Heart left ventricle (tissue), 16 donors: ENCODE results near the gene TECR. TPM values are rescaled to one million over a fixed set of nuclear protein-coding genes. Genes with fewer than 3 reads are reported as not detected.

Experiments used
- ATAC-seq, 4 donors: fragments of 200-7000 bp; cut with Tn5 transposase; one replicate each; pipeline ENCODE4 v1.9.1; 2020 to 2022; ENCODE audit warnings: moderate library complexity in 4 of 4, mild to moderate bottlenecking in 3 of 4, moderate number of reproducible peaks in 1 of 4
- DNase-seq, 5 donors: peaks; one replicate each; pipeline ENCODE4 v3.0.0-alpha.2; 2020
- H3K27ac ChIP-seq, 12 donors: fragments of 200-600 bp; sonication (generic) in 4 of 12; one replicate each; pipeline versions ENCODE4 v1.5.0 to v1.8.0; 2016 to 2022; ENCODE audit warnings: mild to moderate bottlenecking in 2 of 12
- H3K27me3 ChIP-seq, 9 donors: fragments of 200-600 bp; sonication (generic) in 2 of 9; one replicate each; pipeline versions ENCODE4 v1.5.1 to v1.8.0; 2016 to 2022; ENCODE audit warnings: mild to moderate bottlenecking in 3 of 9
- H3K36me3 ChIP-seq, 9 donors: fragments of 200-600 bp; sonication (generic) in 2 of 9; one replicate each; pipeline versions ENCODE4 v1.5.0 to v1.8.0; 2018 to 2022; ENCODE audit warnings: mild to moderate bottlenecking in 2 of 9
- H3K4me1 ChIP-seq, 12 donors: fragments of 200-600 bp; sonication (generic) in 4 of 12; one replicate each; pipeline versions ENCODE4 v1.5.0 to v1.8.0; 2016 to 2022; ENCODE audit warnings: mild to moderate bottlenecking in 3 of 12
- H3K4me3 ChIP-seq, 12 donors: fragments of 200-600 bp; sonication (generic) in 4 of 12; one replicate each; pipeline versions ENCODE4 v1.5.0 to v1.8.0; 2017 to 2022; ENCODE audit warnings: mild to moderate bottlenecking in 9 of 12, moderate library complexity in 4 of 12
- H3K9me3 ChIP-seq, 12 donors: fragments of 200-600 bp; sonication (generic) in 4 of 12; one replicate each; pipeline versions ENCODE4 v1.5.0 to v1.8.0; 2016 to 2022; ENCODE audit warnings: mild to moderate bottlenecking in 1 of 12
- POLR2A ChIP-seq, 2 donors: fragments of 450-650 bp; IDR thresholded peaks; one replicate each; pipeline ENCODE4 v1.6.1; 2017; ENCODE audit warnings: antibody characterized with exemption in 2 of 2, mild to moderate bottlenecking in 2 of 2, moderate library complexity in 2 of 2
- WGBS, 4 donors: extraction: QIAGEN DNeasy Blood & Tissue Kit in 2 of 4; methylation state at CpG; one replicate each; pipeline versions ENCODE4 v1.1.5 to v1.1.7; 2013 to 2018; 5-methylcytosine and 5-hydroxymethylcytosine counted together
- intact Hi-C, 10 donors: fragments of 100-400 bp; cut with DNase I; formaldehyde crosslinking; loops; one replicate each; pipeline versions ENCODE4 v1.11.1 to v1.14.2; 2022
- polyA plus RNA-seq, 2 donors: library from polyadenylated mRNA; stranded (reverse); fragments of 200-250 nt; gene quantifications; one replicate each; pipeline ENCODE4 v1.2.3, GENCODE V29; 2013
- total RNA-seq, 9 donors: library from RNA; depleted of rRNA in 2 of 9; stranded (reverse); fragments of >200 nt in 2 of 9; fragmentation: NEBNext Ultra II Directional in 3 of 9; extraction: Animal tissue kit (Norgen Biotek cat#: 25700) in 3 of 9; gene quantifications; one replicate each; pipeline versions ENCODE4 v1.1.0 to v1.2.4, GENCODE V29; 2016 to 2023
- TF ChIP-seq, protein P1 (sequence below), 12 donors: fragments of 200-600 bp; sonication (generic) in 4 of 12; IDR thresholded peaks; one replicate each; pipeline versions ENCODE4 v1.5.0 to v1.8.0; 2018 to 2022; ENCODE audit warnings: antibody characterized with exemption in 12 of 12, mild to moderate bottlenecking in 5 of 12
- donor health status: ischemic (EF 13 %, LVEDD 7.1; RV severe dilation, severe dysfunction).
- donor health status: healthy with polysubstance abuse.
- donor health status: DM: no; HTN: yes; CAD: no.
- donor health status: DM: no; HTN: no; CAD: no.
- donor health status: ischemic (EF 25% LVEDD 6.9; RV normal size, moderate dysfunction).
- donor health status: ischemic (EF 25% LVEDD 5.7; RV mildly dilated, moderate dysfunction).
- donor health status: healthy.
- donor health status: DM: yes; HTN: yes; CAD: no.
- donor health status: ischemic (EF 35%, LVEDD 5.7; RV mildly dilated, moderate dysfunction).
- donor health status: nonischemic (EF 11% LVEDD 7.7; RV severe dilation, severe dysfunction).
- donor health status: DM: yes; HTN: yes; CAD: no.
- donor health status: PGD.
- donor health status: ischemic (EF 29% LVEDD 5.4; RV normal size, mild dysfunction).
- donor health status: nonischemic (EF 23%, LVEDD 6.1; RV moderate dilation, normal function).

Gene TECR
- total and polyA plus RNA-seq, 11 donors, result 48.1 to 102 (median 71.7) TPM

DNA sequence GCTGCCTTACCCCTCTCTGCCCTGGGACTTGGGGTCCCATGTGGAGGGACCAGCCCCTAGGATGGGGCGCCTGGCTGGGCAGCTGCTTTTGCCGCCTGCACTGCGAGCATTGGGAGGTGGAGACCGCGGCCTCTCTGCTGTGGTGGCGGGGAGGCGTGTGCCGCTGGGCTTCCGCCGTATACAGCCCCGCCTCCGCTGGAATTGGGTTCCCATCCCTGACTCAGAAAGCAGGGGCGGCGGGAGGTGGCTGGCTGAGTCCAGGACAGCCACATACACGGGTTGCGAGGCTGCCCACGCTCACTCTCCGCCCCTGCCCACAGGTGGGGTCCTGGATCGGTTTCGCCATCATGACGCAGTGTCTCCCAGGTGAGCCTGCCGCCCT is 35.9 kb downstream of the TECR start:
- Histone ChIP-seq H3K4me3 (no peak overlapping the region), H3K4me1 (peaks cover 0 to 63% (median 30%) of the 10 kb centered on the region in 12 donors), H3K9me3 (no peaks in the 10 kb centered on the region), H3K27ac (no peak overlapping the region), H3K36me3 (peaks cover 0 to 36% (median 15%) of the 10 kb centered on the region in 9 donors), H3K27me3 (no peaks in the 10 kb centered on the region)
- 94 to 98% (median 95%) methylated on average over 14 to 22 of the region's 22 CpGs for WGBS, 4 donors
- ATAC-seq, result no peak
- DNase-seq, result peak in 1 of 5 donors; percentile 21
- no peak for TF ChIP-seq POLR2A (IDR thresholded peaks at IDR 0.05)
- TF ChIP-seq, protein P1, sequence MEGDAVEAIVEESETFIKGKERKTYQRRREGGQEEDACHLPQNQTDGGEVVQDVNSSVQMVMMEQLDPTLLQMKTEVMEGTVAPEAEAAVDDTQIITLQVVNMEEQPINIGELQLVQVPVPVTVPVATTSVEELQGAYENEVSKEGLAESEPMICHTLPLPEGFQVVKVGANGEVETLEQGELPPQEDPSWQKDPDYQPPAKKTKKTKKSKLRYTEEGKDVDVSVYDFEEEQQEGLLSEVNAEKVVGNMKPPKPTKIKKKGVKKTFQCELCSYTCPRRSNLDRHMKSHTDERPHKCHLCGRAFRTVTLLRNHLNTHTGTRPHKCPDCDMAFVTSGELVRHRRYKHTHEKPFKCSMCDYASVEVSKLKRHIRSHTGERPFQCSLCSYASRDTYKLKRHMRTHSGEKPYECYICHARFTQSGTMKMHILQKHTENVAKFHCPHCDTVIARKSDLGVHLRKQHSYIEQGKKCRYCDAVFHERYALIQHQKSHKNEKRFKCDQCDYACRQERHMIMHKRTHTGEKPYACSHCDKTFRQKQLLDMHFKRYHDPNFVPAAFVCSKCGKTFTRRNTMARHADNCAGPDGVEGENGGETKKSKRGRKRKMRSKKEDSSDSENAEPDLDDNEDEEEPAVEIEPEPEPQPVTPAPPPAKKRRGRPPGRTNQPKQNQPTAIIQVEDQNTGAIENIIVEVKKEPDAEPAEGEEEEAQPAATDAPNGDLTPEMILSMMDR (IDR thresholded peaks at IDR 0.05), result no peak
- intact Hi-C loops, result no loop called here

DNA sequence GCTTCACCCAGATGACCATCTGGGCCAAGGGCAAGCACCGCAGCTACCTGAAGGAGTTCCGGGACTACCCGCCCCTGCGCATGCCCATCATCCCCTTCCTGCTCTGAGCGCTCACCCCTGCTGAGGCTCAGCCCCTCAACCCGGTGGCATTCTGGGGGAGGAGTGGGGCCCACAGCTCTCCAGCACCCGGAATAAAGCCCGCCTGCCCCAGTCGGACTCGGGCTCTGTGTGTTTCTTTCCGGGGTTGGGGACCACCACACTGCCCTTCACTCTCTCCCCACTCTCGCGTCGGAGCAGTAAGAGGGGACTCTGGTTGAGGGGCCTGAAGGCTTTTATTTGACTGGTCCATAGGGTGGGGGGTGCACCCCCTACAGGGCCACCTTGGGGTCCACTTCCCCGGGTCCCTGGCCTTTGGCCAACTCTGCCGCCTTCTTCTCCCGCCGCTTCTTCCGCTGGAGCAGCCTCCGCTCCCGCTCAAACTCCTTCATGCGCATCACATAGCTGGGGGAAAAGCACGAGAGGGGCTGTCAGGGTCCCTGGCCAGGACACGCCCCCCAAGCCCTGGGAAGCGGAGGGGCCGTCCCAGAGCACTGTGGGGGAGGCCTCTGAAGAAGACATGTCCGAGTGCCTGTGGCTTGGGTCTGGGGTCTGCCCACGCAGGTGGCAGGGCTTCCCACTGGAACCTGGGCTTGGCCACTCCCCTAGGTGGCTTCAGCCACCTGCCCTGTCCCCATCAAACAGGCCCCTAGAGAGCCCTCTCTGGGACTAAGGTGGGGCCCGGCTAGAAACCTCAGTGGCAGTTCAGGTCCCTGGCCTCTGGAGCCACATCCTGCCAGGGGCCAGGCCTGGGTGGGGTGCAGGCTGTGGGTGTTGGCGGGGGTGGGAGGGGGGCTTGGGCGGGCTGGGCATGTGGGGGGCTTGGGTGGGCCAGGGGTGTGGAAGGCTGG is 36.6 kb downstream of the TECR start:
- no peak overlapping the region for H3K27ac ChIP-seq
- H3K27me3 ChIP-seq, result no peaks in the 10 kb centered on the region
- peaks cover 0 to 36% (median 15%) of the 10 kb centered on the region in 9 donors for H3K36me3 ChIP-seq
- 84 to 86% (median 85%) methylated on average over 22 to 28 of the region's 31 CpGs for WGBS, 4 donors
- H3K4me1 ChIP-seq, result peaks cover 3 to 63% (median 30%) of the 10 kb centered on the region in 12 donors
- no peak overlapping the region for H3K4me3 ChIP-seq
- ATAC-seq, result no peak
- DNase-seq, result no peak
- H3K9me3 ChIP-seq, result no peaks in the 10 kb centered on the region
- TF ChIP-seq POLR2A (IDR thresholded peaks at IDR 0.05), result no peak
- TF ChIP-seq, protein P1 (IDR thresholded peaks at IDR 0.05), result no peak
- intact Hi-C loops, result no loop called here

DNA sequence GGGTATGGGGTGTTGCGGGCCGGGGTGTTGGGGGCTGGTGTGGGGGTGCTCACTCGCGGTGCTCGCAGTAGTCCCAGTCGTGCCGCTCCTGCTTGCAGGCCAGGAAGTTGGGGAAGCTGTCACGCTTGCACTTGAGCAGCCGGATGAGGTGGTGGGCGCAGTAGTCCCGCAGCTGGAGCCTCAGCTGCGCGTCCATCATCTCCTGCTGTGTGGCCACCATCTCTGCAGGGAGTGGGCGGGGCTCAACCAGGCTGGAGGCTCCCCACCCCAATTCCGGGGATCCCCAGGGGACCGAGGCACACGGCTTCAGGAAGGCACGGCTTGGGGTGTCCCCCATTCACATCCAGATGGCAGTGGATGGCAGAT is 37.3 kb downstream of the TECR start:
- no peak overlapping the region for H3K4me3 ChIP-seq
- WGBS, 4 donors, result 63 to 79% (median 69%) methylated on average over 4 to 18 of the region's 18 CpGs
- DNase-seq (no peak), ATAC-seq (no peak)
- TF ChIP-seq, protein P1 (IDR thresholded peaks at IDR 0.05), result no peak
- TF ChIP-seq POLR2A (IDR thresholded peaks at IDR 0.05), result no peak
- intact Hi-C loops, result no loop called here
- no peaks in the 10 kb centered on the region for H3K9me3 ChIP-seq
- no peaks in the 10 kb centered on the region for H3K27me3 ChIP-seq
- peaks cover 4 to 60% (median 27%) of the 10 kb centered on the region in 12 donors for H3K4me1 ChIP-seq
- H3K36me3 ChIP-seq, result peaks cover 0 to 36% (median 15%) of the 10 kb centered on the region in 9 donors
- H3K27ac ChIP-seq, result no peak overlapping the region

DNA sequence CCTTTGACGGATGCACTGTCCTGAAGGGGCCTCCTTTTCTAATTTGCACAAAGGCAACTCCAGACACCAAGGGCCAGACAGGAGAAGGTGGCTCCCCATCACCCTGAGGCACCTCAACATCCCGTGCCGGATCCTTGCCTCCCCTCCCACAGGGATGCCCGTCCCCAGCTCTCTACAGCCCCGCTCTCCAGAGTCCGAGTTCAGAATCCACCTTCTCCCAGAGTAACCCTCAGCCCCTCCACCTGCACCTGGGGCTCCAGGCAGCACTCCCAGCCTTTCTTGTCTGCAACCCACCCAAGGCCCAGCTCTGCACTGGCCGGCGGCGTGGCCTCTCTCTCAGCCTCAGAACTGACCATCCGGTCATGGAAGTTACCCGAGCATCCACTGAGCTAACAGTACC is 37.7 kb downstream of the TECR start:
- peaks cover 4 to 56% (median 24%) of the 10 kb centered on the region in 12 donors for H3K4me1 ChIP-seq
- WGBS, 4 donors, result 75 to 78% (median 76%) methylated on average over 11 of the region's 11 CpGs
- TF ChIP-seq POLR2A (IDR thresholded peaks at IDR 0.05), result no peak

More for the DNA sequence above, 37.7 kb downstream of the TECR start:
- H3K9me3 ChIP-seq, result no peaks in the 10 kb centered on the region
- ATAC-seq (no peak), DNase-seq (no peak)
- no peaks in the 10 kb centered on the region for H3K27me3 ChIP-seq
- H3K27ac ChIP-seq, result no peak overlapping the region
- intact Hi-C loops, result no loop called here
- H3K36me3 ChIP-seq, result peaks cover 0 to 36% (median 15%) of the 10 kb centered on the region in 9 donors
- H3K4me3 ChIP-seq, result no peak overlapping the region
